Activated T-helper 1 cell treated with anti-CD3 and anti-CD28 coated beads, Interleukin-12 subunit alpha, Interleukin-12 subunit beta, Interleukin-2, Interleukin-4 antibody, amounts not matched to agents 30 ng/mL and 10 ng/mL and 1 ng/mL, durations not matched to agents 14 hours and 24 hours and 36 hours (primary cell): ENCODE measurements around the gene TRAP1. TPM values are rescaled to one million over a fixed set of nuclear protein-coding genes. Genes with fewer than 3 reads are reported as not detected.
"Not testable (repeated sequence)": the region's sequence is repeated elsewhere in the genome, so short reads cannot be mapped to it uniquely, and the experiment has no call there.

ENCODE experiments used
- DNase-seq: peaks from one replicate; pipeline ENCODE4 v3.0.0; 2021; ENCODE audit warnings: low spot score
- H3K27ac Mint-ChIP-seq: one replicate; pipeline ENCODE4 v1.8.0; 2021; ENCODE audit warnings: mild to moderate bottlenecking, mixed read lengths
- H3K27me3 Mint-ChIP-seq: one replicate; pipeline ENCODE4 v1.8.0; 2022; ENCODE audit warnings: mild to moderate bottlenecking, moderate library complexity, mixed read lengths; ENCODE audit not compliant: insufficient read depth
- H3K36me3 Mint-ChIP-seq: one replicate; pipeline ENCODE4 v1.8.0; 2021; ENCODE audit warnings: low read depth, mixed read lengths
- H3K4me1 Mint-ChIP-seq: one replicate; pipeline ENCODE4 v1.8.0; 2021; ENCODE audit warnings: low read depth, mixed read lengths
- H3K4me3 Mint-ChIP-seq: one replicate; pipeline ENCODE4 v1.8.0; 2021; ENCODE audit warnings: mild to moderate bottlenecking, moderate library complexity, mixed read lengths
- H3K9me3 Mint-ChIP-seq: one replicate; pipeline ENCODE4 v1.8.0; 2021; ENCODE audit warnings: mixed read lengths
- intact Hi-C: fragments of 100-400 bp; cut with micrococcal nuclease; formaldehyde crosslinking; loops from one replicate; pipeline ENCODE4 v1.15.1; 2024
- total RNA-seq: library from RNA; stranded (reverse); gene quantifications from 2 replicates; pipeline ENCODE4 v1.2.3, GENCODE V29; 2022

Gene TRAP1
- total RNA-seq, 1 donor from 2014 or later, result 353 TPM

DNA sequence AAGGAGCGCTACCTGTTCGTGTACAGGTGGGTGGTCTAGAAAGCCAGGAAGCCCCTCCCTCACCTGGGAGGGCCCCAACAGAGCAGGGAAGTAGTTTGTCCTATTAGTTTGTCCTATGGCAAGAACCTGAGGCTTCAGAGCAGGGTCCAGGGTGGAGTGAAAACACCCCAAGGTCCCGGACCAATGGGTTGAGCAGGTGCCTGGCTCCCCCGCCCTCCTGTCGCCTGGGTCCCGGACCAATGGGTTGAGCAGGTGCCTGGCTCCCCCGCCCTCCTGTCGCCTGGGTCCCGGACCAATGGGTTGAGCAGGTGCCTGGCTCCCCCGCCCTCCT lies 61.2 kb downstream of the TRAP1 start:
- H3K9me3 Mint-ChIP-seq, DNase-seq, H3K27ac Mint-ChIP-seq, intact Hi-C loops, H3K4me3 Mint-ChIP-seq, H3K27me3 Mint-ChIP-seq: not testable (repeated sequence)
- Mint-ChIP-seq H3K4me1 (peaks cover 14% of the 10 kb centered on the region), H3K36me3 (peaks cover 34% of the 10 kb centered on the region)

DNA sequence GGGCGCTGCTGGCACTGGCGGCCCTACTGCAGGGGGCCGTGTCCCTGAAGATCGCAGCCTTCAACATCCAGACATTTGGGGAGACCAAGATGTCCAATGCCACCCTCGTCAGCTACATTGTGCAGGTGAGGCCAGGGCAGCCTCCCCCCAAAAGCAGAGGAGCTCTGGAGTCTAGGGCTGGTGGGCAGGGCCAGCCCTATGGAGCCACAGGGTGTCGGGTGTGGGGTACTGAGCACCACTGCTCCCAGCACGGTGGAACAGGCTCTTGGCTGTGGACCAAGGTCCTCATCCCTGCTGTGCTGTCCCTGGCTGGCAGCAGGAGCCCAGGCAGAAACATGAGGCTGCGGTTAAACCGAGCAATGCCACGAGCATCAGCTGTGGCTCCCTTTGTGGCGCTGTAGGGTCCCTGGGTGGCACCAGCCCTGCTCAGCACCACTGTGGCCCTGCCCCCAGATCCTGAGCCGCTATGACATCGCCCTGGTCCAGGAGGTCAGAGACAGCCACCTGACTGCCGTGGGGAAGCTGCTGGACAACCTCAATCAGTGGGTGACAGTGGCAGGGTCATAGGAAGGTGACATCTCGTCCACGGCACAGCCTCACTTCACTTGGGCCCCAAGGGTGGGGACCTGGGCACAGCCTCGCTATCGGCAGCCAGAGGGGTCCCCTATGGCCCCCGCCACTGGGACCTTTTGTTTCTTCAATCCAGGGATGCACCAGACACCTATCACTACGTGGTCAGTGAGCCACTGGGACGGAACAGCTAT lies 61.7 kb downstream of the TRAP1 start:
- H3K27me3 Mint-ChIP-seq, result no peaks in the 10 kb centered on the region
- no peak for DNase-seq
- intact Hi-C loops, result no loop called here
- peaks cover 31% of the 10 kb centered on the region for H3K36me3 Mint-ChIP-seq
- H3K27ac Mint-ChIP-seq, result no peak overlapping the region
- H3K9me3 Mint-ChIP-seq, result no peaks in the 10 kb centered on the region
- no peak overlapping the region for H3K4me3 Mint-ChIP-seq
- peaks cover 11% of the 10 kb centered on the region for H3K4me1 Mint-ChIP-seq

DNA sequence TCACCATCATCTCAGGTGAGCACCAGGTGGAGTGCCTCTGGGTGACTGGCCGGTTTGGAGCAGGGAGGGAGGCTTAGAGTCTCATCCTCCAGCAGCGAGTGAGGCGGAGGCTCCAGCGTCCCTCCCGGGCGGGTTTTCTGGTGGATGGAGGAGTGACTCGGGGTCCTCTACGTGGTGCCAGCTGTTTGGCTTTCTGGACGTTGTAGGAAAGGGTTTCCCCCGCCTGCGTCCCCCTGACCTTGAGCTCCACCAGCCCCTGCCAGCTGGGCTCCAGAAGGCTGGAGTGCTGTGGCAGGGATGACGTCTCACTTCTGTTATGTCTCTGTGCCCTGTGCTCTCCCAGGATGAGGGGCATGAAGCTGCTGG lies 62.3 kb downstream of the TRAP1 start:
- Mint-ChIP-seq H3K4me3 (no peak overlapping the region), H3K4me1 (peaks cover 11% of the 10 kb centered on the region), H3K36me3 (peaks cover 30% of the 10 kb centered on the region), H3K9me3 (no peaks in the 10 kb centered on the region), H3K27ac (no peak overlapping the region), H3K27me3 (no peaks in the 10 kb centered on the region)
- DNase-seq, result no peak
- intact Hi-C loops, result no loop called here

DNA sequence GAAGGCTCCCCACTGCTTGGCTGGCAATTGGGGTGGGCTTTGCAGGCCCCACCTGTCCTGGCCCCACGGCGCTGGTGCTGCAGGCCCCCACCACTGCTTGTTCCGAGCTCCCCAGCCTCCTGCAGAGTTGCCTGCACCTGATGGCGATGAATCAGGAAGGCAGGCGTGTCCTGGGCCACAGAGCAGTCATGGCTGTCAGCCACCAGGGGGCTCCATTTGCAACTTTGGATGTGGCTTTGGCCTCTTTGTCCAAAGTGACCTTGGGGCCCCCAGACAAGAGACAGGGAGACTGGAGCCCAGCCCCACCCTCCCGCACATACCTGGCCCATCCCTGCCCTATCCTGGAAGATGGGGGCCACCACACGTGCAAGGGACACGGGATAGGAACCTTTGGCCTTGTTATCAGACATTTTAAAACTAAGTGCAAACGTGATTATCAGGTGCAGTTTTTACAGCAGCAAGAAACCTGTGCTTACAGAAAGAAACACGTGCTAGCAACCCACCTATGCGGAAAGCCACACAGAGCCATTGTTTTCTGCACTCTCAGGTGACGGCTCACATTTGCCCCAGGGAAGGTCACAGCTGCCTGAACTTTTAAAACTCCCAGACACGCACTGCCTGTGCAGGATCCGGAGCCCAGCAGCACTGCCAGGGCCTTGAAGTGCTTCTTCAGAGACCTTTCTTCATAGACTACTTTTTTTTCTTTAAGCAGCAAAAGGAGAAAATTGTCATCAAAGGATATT lies 62.9 kb downstream of the TRAP1 start, which contains the start of gene DNASE1:
Gene DNASE1, plus strand, starts transcription at position 443 of the 743 bp plus-strand sequence. CDS start 683 bp downstream, outside the sequence.
- DNase-seq, result peak; percentile 28
- no peak within 1 kb of the TSS for H3K27ac Mint-ChIP-seq

DNA sequence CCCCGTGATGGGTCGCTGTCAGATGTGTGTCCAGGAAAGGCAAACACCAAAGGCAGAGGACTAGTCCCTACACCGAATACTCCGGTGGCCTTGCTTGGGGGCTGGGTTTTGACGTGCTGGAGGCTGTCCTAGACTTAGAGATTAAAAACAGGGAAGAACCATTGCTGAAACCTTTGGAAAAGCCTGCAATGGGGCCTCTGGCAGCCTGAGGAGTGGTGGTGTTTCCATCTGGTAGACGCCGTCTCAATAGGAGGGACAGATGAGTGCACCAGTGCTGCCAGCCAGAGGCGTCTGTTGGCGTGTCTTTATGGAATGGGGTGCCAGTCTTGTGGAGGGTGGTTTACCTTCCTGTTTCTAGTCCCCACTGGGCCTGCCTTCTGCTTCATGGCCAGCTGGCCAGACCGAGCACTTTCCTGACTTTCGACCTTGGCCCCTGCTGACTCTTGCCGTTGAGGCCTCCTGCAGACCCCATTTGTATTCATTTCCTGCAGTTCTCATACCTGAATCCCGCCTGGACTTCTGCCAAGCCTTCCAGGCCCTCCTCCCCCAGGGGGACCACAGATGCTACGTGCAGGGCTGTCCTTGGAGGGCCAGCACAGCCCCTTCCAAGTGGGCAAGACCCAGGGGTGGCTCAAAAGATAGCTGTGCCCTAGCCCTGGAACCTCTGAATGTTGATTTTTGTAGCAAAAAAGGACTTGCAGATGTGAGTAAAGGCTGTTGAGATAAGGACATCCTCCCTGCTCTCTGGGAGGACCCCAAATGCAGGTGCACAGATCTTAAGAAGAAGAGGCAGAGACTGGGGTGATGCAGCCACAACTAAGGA lies 64.7 kb downstream of the TRAP1 start:
- Mint-ChIP-seq H3K9me3 (no peaks in the 10 kb centered on the region), H3K27me3 (no peaks in the 10 kb centered on the region), H3K27ac (no peak overlapping the region), H3K4me3 (no peak overlapping the region), H3K4me1 (no peaks in the 10 kb centered on the region), H3K36me3 (peaks cover 18% of the 10 kb centered on the region)
- no peak for DNase-seq
- intact Hi-C loops, result no loop called here

More for the DNA sequence above, 62.9 kb downstream of the TRAP1 start, which contains the start of gene DNASE1:
- intact Hi-C loops, result no loop called here
- Mint-ChIP-seq H3K4me3 (no peak within 1 kb of the TSS), H3K36me3 (peaks cover 27% of the 10 kb centered on the region), H3K4me1 (peaks cover 6% of the 10 kb centered on the region), H3K27me3 (no peaks in the 10 kb centered on the region), H3K9me3 (no peaks in the 10 kb centered on the region)

DNA sequence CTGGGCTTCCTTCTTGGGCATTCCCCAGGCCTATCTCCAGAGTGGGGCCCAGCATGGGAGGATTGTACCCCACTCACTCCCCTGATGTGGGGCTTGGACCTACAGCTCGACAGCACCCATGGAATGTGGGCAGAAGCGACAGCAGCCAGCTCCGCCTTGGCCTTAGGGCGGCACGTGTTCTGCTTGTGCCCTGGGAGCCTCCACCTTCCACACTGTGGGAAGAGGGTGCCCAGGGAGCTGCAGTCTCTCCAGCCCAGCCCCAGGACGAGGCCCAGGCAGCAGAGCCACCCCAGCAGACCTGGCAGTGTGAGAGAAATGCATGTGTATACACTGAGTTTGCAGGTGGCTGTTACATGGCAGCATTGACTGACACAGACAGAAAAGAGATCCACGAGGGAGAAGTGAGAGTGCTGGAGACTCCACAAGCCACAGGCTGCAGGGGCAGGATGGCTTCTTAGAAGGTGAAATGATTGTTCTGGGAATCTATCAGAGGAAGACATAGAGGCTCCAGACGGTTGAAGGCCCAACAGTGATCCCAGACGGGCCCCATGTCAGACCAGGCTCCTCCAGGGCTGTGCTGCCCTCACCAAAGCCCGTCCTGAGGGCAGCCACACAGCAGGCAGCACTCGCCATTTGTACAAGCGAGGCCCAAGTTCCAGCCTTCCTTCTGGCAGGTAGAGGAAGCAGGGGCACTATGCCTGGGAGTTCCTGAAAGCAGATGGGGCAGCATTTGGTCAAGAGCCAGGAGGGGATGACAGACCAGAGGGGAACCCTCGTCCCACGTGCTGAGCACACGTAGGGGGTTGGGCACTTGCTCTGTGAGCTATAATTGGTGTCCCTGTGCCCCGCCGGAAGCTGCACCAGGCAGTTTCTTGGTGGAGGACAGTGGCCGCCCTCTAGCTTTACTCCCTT lies 65.6 kb downstream of the TRAP1 start:
- no peak overlapping the region for H3K27ac Mint-ChIP-seq
- H3K4me1 Mint-ChIP-seq, result no peaks in the 10 kb centered on the region
- H3K36me3 Mint-ChIP-seq, result peaks cover 11% of the 10 kb centered on the region
- no peak for DNase-seq
- no peak overlapping the region for H3K4me3 Mint-ChIP-seq
- H3K9me3 Mint-ChIP-seq, result no peaks in the 10 kb centered on the region
- intact Hi-C loops, result no loop called here
- no peaks in the 10 kb centered on the region for H3K27me3 Mint-ChIP-seq

DNA sequence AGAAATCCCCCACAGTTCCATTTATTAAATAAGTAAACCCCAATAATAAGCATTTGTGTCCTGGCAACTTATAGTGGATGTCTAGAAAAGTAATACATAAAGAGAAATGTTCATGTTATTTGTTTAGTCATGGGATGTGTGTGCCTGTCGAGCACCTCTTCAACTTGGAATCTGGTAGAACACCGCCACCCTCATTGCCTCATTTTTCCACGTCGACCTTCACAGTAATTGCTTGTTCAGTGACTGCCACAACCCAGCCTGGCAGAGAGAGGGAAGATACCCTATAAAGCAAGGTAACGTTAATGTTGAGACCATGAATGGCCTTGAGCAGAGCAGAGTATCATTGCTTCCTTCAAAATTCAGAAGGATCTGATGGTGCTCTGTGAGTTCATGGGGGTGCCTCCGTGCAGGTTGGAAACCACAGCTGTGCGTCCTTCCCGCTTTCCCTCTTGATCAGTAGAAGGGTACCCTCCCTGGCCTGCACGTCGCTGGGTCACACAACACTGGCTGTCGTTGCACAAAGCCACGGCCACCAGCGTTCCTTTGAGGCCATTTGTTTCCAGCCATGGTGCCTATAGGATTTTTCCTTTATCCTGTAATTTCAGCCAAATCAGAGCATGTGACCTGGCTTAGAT lies 66.6 kb downstream of the TRAP1 start:
- no peak overlapping the region for H3K27ac Mint-ChIP-seq
- DNase-seq, result no peak
- intact Hi-C loops, result no loop called here
- no peaks in the 10 kb centered on the region for H3K9me3 Mint-ChIP-seq
- peaks cover 12% of the 10 kb centered on the region for H3K36me3 Mint-ChIP-seq
- no peak overlapping the region for H3K4me3 Mint-ChIP-seq
- no peaks in the 10 kb centered on the region for H3K4me1 Mint-ChIP-seq
- no peaks in the 10 kb centered on the region for H3K27me3 Mint-ChIP-seq

DNA sequence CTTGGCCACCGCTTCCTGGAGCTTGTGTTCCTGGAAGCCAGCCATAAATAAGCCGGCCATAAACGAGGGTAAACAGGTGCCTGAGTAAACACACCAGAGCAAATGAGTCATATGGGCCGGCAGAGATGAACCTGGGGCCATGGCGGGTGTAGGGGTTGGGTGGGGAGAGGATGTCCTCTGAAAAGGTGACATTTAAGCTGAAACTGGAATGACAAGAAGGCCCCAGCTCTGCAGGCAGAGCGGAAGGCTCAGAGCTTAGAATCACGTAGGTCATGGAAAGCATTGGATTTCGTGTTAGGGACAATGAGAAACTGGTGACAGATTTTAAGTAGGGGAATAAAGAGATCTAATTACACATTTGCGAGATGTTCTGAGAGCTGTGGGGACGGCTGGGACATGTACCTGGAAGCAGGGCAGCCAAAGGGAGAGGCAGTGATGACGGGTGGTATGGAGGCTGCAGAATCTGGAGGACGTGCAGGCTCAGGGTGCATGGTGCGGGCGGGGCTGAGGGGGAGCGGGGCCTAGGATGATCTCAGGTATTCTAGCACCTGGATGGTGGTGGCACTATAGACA lies 70.9 kb downstream of the TRAP1 start:
- H3K4me1 Mint-ChIP-seq, result no peaks in the 10 kb centered on the region
- H3K27ac Mint-ChIP-seq, result no peak overlapping the region
- intact Hi-C loops, result no loop called here
- H3K36me3 Mint-ChIP-seq, result peaks cover 9% of the 10 kb centered on the region
- no peaks in the 10 kb centered on the region for H3K27me3 Mint-ChIP-seq
- H3K4me3 Mint-ChIP-seq, result no peak overlapping the region
- no peaks in the 10 kb centered on the region for H3K9me3 Mint-ChIP-seq
- no peak for DNase-seq

DNA sequence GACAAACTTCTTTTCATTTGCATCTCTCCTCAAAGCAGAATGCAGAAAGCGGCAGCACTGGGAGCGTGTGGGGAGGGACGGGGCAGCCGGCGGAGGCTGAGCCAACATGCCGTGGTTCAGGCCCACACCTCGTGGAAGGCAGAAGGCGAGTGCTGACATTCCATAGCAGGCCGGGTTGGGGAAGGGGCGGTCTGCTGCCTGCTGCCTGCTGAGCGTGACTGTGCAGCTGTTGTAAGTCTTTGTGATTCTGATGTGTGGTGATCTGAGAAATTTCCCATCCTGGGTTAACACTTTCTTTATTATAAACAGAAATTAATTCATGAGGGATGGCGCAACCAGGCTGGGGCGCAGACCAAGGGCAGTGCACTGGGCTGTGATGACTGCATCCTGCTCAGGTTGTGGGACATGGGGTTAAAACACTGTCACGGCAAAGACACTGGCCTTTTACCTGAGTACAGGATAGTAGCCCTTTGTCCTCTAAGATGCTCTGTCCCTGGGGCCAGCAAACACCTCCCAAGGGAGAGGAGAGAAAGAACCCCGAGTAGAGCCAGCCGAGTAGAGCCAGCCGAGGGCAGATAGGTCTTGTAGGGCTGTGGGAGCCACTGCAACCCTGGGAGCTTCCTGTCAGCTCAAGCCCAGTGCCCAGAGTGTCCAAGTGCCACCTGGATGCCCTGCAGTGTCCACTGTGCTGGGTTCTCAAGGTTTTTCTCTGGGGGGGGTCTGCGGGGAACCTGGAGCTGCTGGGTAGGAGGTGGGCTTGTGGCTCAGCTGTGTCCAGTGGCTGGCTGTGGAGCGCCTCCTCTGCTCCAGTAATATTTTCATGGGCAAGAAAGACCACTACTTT lies 71.6 kb downstream of the TRAP1 start:
- no peak for DNase-seq
- H3K4me3 Mint-ChIP-seq, result no peak overlapping the region
- H3K27ac Mint-ChIP-seq, result no peak overlapping the region
- intact Hi-C loops, result no loop called here
- peaks cover 3% of the 10 kb centered on the region for H3K36me3 Mint-ChIP-seq
- H3K27me3 Mint-ChIP-seq, result no peaks in the 10 kb centered on the region
- H3K4me1 Mint-ChIP-seq, result no peaks in the 10 kb centered on the region
- no peaks in the 10 kb centered on the region for H3K9me3 Mint-ChIP-seq

DNA sequence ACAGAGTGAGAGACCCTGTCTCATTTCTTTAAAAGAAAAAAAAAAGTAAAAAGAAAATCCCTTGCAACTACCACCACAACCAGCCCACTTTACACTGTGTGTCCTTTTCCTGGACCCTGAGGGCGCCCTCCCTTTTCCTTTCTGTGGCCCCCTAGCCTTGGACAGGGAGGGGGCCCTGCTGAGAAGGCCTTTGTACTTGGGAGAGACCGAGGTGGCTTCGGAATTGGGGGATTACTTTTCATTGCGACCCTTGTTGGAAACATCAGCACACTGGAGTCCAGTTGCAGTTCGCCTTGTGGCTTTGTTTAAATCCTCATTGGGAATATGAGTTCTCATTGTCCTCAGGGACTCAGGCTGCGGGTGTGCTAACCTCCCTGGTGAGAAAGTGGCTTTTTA lies 72.2 kb downstream of the TRAP1 start:
- no peak for DNase-seq
- intact Hi-C loops, result no loop called here
- Mint-ChIP-seq H3K36me3 (peaks cover 3% of the 10 kb centered on the region), H3K9me3 (no peaks in the 10 kb centered on the region), H3K4me3 (no peak overlapping the region), H3K27ac (no peak overlapping the region), H3K4me1 (no peaks in the 10 kb centered on the region), H3K27me3 (no peaks in the 10 kb centered on the region)

DNA sequence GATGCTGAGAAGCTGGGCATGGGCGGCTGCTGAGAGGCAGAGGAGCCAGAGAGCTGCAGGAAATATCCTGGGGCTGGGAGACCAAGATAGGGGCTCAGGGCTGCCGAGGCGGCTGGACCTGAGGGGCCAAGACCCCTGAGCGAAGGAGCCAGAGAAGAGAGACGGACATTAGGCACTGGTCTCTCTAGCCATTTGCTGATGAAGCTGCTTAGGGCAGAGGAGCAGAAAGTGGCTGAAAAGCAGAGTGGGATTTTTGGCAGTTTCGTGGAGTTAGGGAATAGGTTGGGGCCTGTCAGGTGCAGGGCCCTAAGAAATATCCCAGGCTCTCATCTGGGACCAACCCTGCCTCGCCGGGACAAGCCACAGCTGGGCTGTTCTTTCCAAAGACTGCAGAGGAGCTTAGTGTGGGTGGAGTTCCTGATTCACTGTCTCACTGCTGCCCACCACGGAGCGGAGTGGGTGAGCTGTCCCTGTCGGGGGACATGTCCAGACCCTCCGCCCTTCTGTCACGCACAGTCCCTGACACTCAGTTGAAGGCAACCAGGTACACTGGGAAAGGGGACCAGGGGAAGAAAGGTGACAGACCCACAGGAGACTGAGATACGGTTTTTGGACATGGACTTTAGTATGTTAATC lies 74.1 kb downstream of the TRAP1 start:
- no peak for DNase-seq
- intact Hi-C loops, result no loop called here
- H3K4me3 Mint-ChIP-seq, result no peak overlapping the region
- no peaks in the 10 kb centered on the region for H3K9me3 Mint-ChIP-seq
- H3K36me3 Mint-ChIP-seq, result peaks cover 5% of the 10 kb centered on the region
- H3K27me3 Mint-ChIP-seq, result no peaks in the 10 kb centered on the region
- no peak overlapping the region for H3K27ac Mint-ChIP-seq
- no peaks in the 10 kb centered on the region for H3K4me1 Mint-ChIP-seq
